SK-N-SH treated with all-trans-retinoic acid at 6 μM for 48 hours (cell line): ENCODE measurements around the gene ANXA3.

Experiments used
- ARNTL ChIP-seq: fragments of 450-650 bp; formaldehyde crosslinking; IDR thresholded peaks from 2 replicates; pipeline ENCODE4 v1.5.0; 2020; ENCODE audit warnings: low read depth, mild to moderate bottlenecking, moderate library complexity, borderline replicate concordance
- BACH2 ChIP-seq: fragments of 250-450 bp; sonication (Bioruptor Pico); IDR thresholded peaks from 2 replicates; pipeline ENCODE4 v1.9.0; 2021; ENCODE audit warnings: mild to moderate bottlenecking, borderline replicate concordance
- ESRRG ChIP-seq: fragments of 250-450 bp; sonication (Bioruptor Pico); IDR thresholded peaks from 2 replicates; pipeline ENCODE4 v1.6.1; 2021; ENCODE audit warnings: mild to moderate bottlenecking
- PATZ1 ChIP-seq: fragments of 250-450 bp; sonication (Bioruptor Pico); IDR thresholded peaks from 2 replicates; pipeline ENCODE4 v1.8.0; 2020; ENCODE audit warnings: mild to moderate bottlenecking, moderate library complexity, borderline replicate concordance
- RARB ChIP-seq: fragments of 250-450 bp; sonication (Bioruptor Pico); IDR thresholded peaks from 2 replicates; pipeline ENCODE4 v1.8.0; 2021; ENCODE audit warnings: mild to moderate bottlenecking, moderate library complexity
- TCF4 ChIP-seq: fragments of 250-450 bp; sonication (Bioruptor Pico); IDR thresholded peaks from 2 replicates; pipeline ENCODE4 v1.8.0; 2021; ENCODE audit warnings: mild to moderate bottlenecking, moderate library complexity, borderline replicate concordance
- TOX ChIP-seq: fragments of 250-450 bp; sonication (Bioruptor Pico); IDR thresholded peaks from 2 replicates; pipeline ENCODE4 v1.8.0; 2021; ENCODE audit warnings: mild to moderate bottlenecking, moderate library complexity, borderline replicate concordance
- ZC3H10 ChIP-seq: fragments of 250-450 bp; sonication (Bioruptor Pico); IDR thresholded peaks from 2 replicates; pipeline ENCODE4 v1.5.1; 2021; ENCODE audit warnings: mild to moderate bottlenecking, moderate library complexity
- ZFP3 ChIP-seq: fragments of 250-450 bp; sonication (Bioruptor Pico); IDR thresholded peaks from 2 replicates; pipeline ENCODE4 v1.5.0; 2020; ENCODE audit warnings: mild to moderate bottlenecking, moderate library complexity
- ZFP30 ChIP-seq: fragments of 450-650 bp; formaldehyde crosslinking; IDR thresholded peaks from 2 replicates; pipeline ENCODE4 v1.5.0; 2022; ENCODE audit warnings: mild to moderate bottlenecking, moderate library complexity
- ZNF70 ChIP-seq: fragments of 450-650 bp; formaldehyde crosslinking; IDR thresholded peaks from 2 replicates; pipeline ENCODE4 v1.5.0; 2020; ENCODE audit warnings: mild to moderate bottlenecking, moderate library complexity
- TF ChIP-seq, protein P1 (sequence below): fragments of 250-450 bp; sonication (Bioruptor Pico); IDR thresholded peaks from 2 replicates; pipeline ENCODE4 v1.5.1; 2020; ENCODE audit warnings: low read depth, mild to moderate bottlenecking, moderate library complexity

- TF ChIP-seq ZFP30 (no peak), ZFP3 (CRISPR knock-in tag) (no peak), RARB (CRISPR knock-in tag) (no peak), TCF4 (no peak), ZNF70 (CRISPR knock-in tag) (no peak), ZC3H10 (CRISPR knock-in tag) (no peak), ESRRG (no peak), PATZ1 (CRISPR knock-in tag) (no peak), BACH2 (CRISPR knock-in tag) (no peak), ARNTL (CRISPR knock-in tag) (no peak), TOX (CRISPR knock-in tag) (no peak)
- TF ChIP-seq, protein P1, sequence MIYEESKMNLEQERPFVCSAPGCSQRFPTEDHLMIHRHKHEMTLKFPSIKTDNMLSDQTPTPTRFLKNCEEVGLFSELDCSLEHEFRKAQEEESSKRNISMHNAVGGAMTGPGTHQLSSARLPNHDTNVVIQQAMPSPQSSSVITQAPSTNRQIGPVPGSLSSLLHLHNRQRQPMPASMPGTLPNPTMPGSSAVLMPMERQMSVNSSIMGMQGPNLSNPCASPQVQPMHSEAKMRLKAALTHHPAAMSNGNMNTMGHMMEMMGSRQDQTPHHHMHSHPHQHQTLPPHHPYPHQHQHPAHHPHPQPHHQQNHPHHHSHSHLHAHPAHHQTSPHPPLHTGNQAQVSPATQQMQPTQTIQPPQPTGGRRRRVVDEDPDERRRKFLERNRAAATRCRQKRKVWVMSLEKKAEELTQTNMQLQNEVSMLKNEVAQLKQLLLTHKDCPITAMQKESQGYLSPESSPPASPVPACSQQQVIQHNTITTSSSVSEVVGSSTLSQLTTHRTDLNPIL: no peak
Measured at GRCh38 chr4:78650106-78651024, 98.8 kb downstream of the ANXA3 start.
